Neural cell (in vitro differentiated cells): Measurements from ENCODE around the gene RGS13. TPM values are rescaled to one million over a fixed set of nuclear protein-coding genes. Genes with fewer than 3 reads are reported as not detected.

Source experiments
- H2AFZ ChIP-seq: fragments of 200-600, 300-800 bp; sonication (generic), shearing (Covaris generic); 2 replicates; pipeline ENCODE4 v1.6.0; 2014; ENCODE audit warnings: low read depth, mild to moderate bottlenecking, antibody characterized with exemption, low read length, moderate library complexity
- H3F3A ChIP-seq: fragments of 200-600 bp; shearing (Covaris generic); 2 replicates; pipeline ENCODE4 v1.6.1; 2016; ENCODE audit warnings: mild to moderate bottlenecking, moderate library complexity, mixed read lengths, antibody characterized with exemption, low read length; ENCODE audit not compliant: insufficient read depth, poor library complexity, severe bottlenecking
- H3K27ac ChIP-seq: fragments of 200-600, 300-800 bp; sonication (generic), shearing (Covaris generic); 2 replicates; pipeline ENCODE4 v1.5.1; 2014; ENCODE audit warnings: mild to moderate bottlenecking, low read length, moderate library complexity
- H3K27me3 ChIP-seq: fragments of 300-800, 200-600 bp; sonication (generic), shearing (Covaris generic); 2 replicates; pipeline ENCODE4 v1.6.0; 2014; ENCODE audit warnings: mild to moderate bottlenecking, low read depth, low read length, moderate library complexity; ENCODE audit not compliant: insufficient read depth
- H3K36me3 ChIP-seq: fragments of 300-800, 200-600 bp; sonication (generic), shearing (Covaris generic); 2 replicates; pipeline ENCODE4 v1.5.1; 2014; ENCODE audit warnings: mild to moderate bottlenecking, antibody characterized with exemption, low read length, moderate library complexity; ENCODE audit not compliant: insufficient read depth
- H3K4me2 ChIP-seq: fragments of 300-800, 200-600 bp; sonication (generic), shearing (Covaris generic); 2 replicates; pipeline ENCODE4 v1.6.0; 2014; ENCODE audit warnings: mild to moderate bottlenecking, low read length
- H3K4me3 ChIP-seq: fragments of 300-800, 200-600 bp; sonication (generic), shearing (Covaris generic); 2 replicates; pipeline ENCODE4 v1.5.1; 2014; ENCODE audit warnings: mild to moderate bottlenecking, low read length, moderate library complexity
- H3K79me2 ChIP-seq: fragments of 200-600 bp; shearing (Covaris generic); replicated peaks from 2 replicates; pipeline ENCODE4 v1.6.0; 2014; ENCODE audit warnings: mild to moderate bottlenecking, low read length, moderate library complexity; ENCODE audit not compliant: insufficient read depth
- H3K9ac ChIP-seq: fragments of 300-800, 200-600 bp; sonication (generic), shearing (Covaris generic); 2 replicates; pipeline ENCODE4 v1.6.1; 2016; ENCODE audit warnings: mild to moderate bottlenecking, low read length, mixed read lengths
- H3K9me2 ChIP-seq: fragments of 200-600 bp; shearing (Covaris generic); 2 replicates; pipeline ENCODE4 v1.6.1; 2016; ENCODE audit warnings: mild to moderate bottlenecking, low read length, mixed read lengths; ENCODE audit not compliant: insufficient read depth
- H3K9me3 ChIP-seq: fragments of 200-600, 300-800 bp; sonication (generic), shearing (Covaris generic); 2 replicates; pipeline ENCODE4 v1.6.1; 2016; ENCODE audit warnings: mild to moderate bottlenecking, mixed run types, low read length, moderate library complexity, mixed read lengths
- H4K20me1 ChIP-seq: fragments of 200-600 bp; shearing (Covaris generic); 2 replicates; pipeline ENCODE4 v1.6.1; 2016; ENCODE audit warnings: mild to moderate bottlenecking, mixed run types; ENCODE audit not compliant: insufficient read depth
- EP300 ChIP-seq: fragments of 450-650 bp; conservative IDR thresholded peaks from 2 replicates; pipeline ENCODE4 v1.6.1; 2014; ENCODE audit warnings: antibody characterized with exemption, mild to moderate bottlenecking, moderate library complexity; ENCODE audit not compliant: poor library complexity, severe bottlenecking
- EZH2 ChIP-seq: fragments of 200-600, 300-800 bp; shearing (Covaris generic), sonication (generic); IDR thresholded peaks from 2 replicates; pipeline ENCODE4 v1.6.1; 2014; ENCODE audit warnings: antibody characterized with exemption, low read length, borderline replicate concordance, mild to moderate bottlenecking; ENCODE audit not compliant: insufficient read depth, poor library complexity, severe bottlenecking
- MXI1 ChIP-seq: fragments of 450-650 bp; conservative IDR thresholded peaks from 2 replicates; pipeline ENCODE4 v1.6.1; 2014; ENCODE audit warnings: antibody characterized with exemption, mild to moderate bottlenecking; ENCODE audit not compliant: poor library complexity, severe bottlenecking
- POLR2AphosphoS5 ChIP-seq: IDR thresholded peaks from 2 replicates; pipeline ENCODE4 v1.6.1; 2012
- RAD21 ChIP-seq: fragments of 450-650 bp; conservative IDR thresholded peaks from 2 replicates; pipeline ENCODE4 v1.6.1; 2014; ENCODE audit warnings: antibody characterized with exemption, mild to moderate bottlenecking, moderate library complexity
- SMC3 ChIP-seq: fragments of 450-650 bp; conservative IDR thresholded peaks from 2 replicates; pipeline ENCODE4 v1.6.1; 2014; ENCODE audit warnings: antibody characterized with exemption, mild to moderate bottlenecking, moderate library complexity; ENCODE audit not compliant: poor library complexity
- TAF1 ChIP-seq: IDR thresholded peaks from 2 replicates; pipeline ENCODE4 v1.6.1; 2012; ENCODE audit warnings: low read depth
- polyA plus RNA-seq: library from polyadenylated mRNA; depleted of rRNA; stranded (reverse); fragments of >200 nt; gene quantifications from 2 replicates; pipeline ENCODE4 v1.2.3, GENCODE V29; 2014
- TF ChIP-seq, protein P1 (sequence below): fragments of 450-650 bp; IDR thresholded peaks from 2 replicates; pipeline ENCODE4 v1.5.1; 2014; ENCODE audit warnings: antibody characterized with exemption, mild to moderate bottlenecking, moderate library complexity; ENCODE audit not compliant: poor library complexity, severe bottlenecking
- TF ChIP-seq, protein P2 (sequence below): IDR thresholded peaks from 2 replicates; pipeline ENCODE4 v1.6.1; 2012; ENCODE audit warnings: borderline replicate concordance

The RGS13 gene
- polyA plus RNA-seq, 1 donor from 2014 or later: not detected

DNA sequence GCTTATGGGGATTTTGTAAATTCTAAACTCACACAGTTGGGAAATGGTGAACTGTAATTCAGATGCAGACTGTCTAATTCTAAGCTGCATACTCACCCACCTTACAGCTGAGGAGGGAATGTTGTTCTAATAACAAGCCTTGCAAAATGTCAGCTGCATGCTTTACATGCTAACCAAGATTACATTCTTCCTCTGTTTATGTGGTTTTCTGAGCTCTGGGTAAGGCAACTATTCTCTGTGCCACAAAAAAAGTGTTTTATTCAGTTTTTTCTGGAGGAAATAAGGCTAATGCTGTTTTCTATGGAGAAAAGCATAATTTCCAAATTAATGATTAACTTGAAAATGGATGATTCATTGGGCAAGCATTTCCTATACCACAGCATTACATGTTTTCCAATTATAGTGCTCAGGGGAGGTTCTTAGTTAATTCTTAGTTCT is 64.9 kb downstream of the RGS13 start:
- Histone ChIP-seq H3K9ac (no peak overlapping the region), H3K4me3 (no peak overlapping the region), H3K36me3 (no peaks in the 10 kb centered on the region), H3K27me3 (no peaks in the 10 kb centered on the region), H3F3A (no peaks in the 10 kb centered on the region), H4K20me1 (no peaks in the 10 kb centered on the region), H3K4me2 (no peak overlapping the region), H3K9me3 (no peaks in the 10 kb centered on the region), H3K27ac (no peak overlapping the region), H2AFZ (no peak overlapping the region), H3K9me2 (no peaks in the 10 kb centered on the region), H3K79me2 (no peaks in the 10 kb centered on the region)
- TF ChIP-seq POLR2AphosphoS5 (no peak), MXI1 (no peak), SMC3 (no peak), TAF1 (no peak), EZH2 (no peak), RAD21 (no peak), EP300 (no peak)
- TF ChIP-seq, protein P1, sequence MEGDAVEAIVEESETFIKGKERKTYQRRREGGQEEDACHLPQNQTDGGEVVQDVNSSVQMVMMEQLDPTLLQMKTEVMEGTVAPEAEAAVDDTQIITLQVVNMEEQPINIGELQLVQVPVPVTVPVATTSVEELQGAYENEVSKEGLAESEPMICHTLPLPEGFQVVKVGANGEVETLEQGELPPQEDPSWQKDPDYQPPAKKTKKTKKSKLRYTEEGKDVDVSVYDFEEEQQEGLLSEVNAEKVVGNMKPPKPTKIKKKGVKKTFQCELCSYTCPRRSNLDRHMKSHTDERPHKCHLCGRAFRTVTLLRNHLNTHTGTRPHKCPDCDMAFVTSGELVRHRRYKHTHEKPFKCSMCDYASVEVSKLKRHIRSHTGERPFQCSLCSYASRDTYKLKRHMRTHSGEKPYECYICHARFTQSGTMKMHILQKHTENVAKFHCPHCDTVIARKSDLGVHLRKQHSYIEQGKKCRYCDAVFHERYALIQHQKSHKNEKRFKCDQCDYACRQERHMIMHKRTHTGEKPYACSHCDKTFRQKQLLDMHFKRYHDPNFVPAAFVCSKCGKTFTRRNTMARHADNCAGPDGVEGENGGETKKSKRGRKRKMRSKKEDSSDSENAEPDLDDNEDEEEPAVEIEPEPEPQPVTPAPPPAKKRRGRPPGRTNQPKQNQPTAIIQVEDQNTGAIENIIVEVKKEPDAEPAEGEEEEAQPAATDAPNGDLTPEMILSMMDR: no peak
- TF ChIP-seq, protein P2, sequence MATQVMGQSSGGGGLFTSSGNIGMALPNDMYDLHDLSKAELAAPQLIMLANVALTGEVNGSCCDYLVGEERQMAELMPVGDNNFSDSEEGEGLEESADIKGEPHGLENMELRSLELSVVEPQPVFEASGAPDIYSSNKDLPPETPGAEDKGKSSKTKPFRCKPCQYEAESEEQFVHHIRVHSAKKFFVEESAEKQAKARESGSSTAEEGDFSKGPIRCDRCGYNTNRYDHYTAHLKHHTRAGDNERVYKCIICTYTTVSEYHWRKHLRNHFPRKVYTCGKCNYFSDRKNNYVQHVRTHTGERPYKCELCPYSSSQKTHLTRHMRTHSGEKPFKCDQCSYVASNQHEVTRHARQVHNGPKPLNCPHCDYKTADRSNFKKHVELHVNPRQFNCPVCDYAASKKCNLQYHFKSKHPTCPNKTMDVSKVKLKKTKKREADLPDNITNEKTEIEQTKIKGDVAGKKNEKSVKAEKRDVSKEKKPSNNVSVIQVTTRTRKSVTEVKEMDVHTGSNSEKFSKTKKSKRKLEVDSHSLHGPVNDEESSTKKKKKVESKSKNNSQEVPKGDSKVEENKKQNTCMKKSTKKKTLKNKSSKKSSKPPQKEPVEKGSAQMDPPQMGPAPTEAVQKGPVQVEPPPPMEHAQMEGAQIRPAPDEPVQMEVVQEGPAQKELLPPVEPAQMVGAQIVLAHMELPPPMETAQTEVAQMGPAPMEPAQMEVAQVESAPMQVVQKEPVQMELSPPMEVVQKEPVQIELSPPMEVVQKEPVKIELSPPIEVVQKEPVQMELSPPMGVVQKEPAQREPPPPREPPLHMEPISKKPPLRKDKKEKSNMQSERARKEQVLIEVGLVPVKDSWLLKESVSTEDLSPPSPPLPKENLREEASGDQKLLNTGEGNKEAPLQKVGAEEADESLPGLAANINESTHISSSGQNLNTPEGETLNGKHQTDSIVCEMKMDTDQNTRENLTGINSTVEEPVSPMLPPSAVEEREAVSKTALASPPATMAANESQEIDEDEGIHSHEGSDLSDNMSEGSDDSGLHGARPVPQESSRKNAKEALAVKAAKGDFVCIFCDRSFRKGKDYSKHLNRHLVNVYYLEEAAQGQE: no peak

DNA sequence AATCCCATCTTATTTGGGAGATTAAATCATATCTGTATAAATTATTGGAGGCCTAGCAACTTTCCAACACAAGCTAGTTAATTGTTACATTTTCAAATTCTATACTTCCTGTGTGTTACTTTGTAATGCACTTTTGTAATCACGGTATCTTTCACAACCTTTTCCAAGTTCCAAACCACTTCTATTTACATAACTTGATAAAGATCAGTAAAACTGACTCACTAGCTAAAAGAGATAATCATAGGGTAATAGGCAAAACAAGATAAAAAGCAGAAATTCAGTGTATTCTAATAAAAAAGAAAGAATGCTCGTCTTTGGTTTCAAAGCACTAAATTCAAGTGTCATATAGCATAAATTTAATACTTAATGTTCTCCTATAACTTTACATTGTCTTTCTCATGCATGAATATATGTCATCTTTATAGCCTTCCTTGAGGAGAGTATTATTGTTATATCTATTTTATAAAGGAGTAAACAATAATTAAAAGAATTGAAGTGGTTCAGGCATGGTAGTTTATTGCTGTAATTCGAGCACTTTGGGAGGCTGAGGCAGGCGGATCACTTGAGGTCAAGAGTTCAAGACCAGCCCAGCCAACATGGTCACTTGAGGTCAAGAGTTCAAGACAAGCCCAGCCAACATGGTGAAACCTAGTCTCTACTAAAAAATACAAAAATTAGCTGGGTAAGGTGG is 66.4 kb downstream of the RGS13 start:
- no peaks in the 10 kb centered on the region for H3K36me3 ChIP-seq
- no peak overlapping the region for H3K4me2 ChIP-seq
- H3K9me2 ChIP-seq: no peaks in the 10 kb centered on the region
- no peak overlapping the region for H3K9ac ChIP-seq
- H3K27ac ChIP-seq: no peak overlapping the region
- H3K27me3 ChIP-seq: no peaks in the 10 kb centered on the region
- H2AFZ ChIP-seq: no peak overlapping the region
- no peaks in the 10 kb centered on the region for H3F3A ChIP-seq
- TF ChIP-seq, protein P1: no peak
- H3K79me2 ChIP-seq: no peaks in the 10 kb centered on the region
- no peaks in the 10 kb centered on the region for H3K9me3 ChIP-seq
- no peaks in the 10 kb centered on the region for H4K20me1 ChIP-seq
- no peak overlapping the region for H3K4me3 ChIP-seq
